ENCODE data around the gene PSD2.

Gene PSD2

GRCh38 chr5:139884734-139885133 lies 89.1 kb downstream of the PSD2 start:
- Histone ChIP-seq H3K4me1 (ENCODE audit: insufficient read depth, insufficient read length) (peaks cover 4% of the 10 kb centered on the region), H3K4me3 (ENCODE audit: insufficient read length, low read depth) (no peak overlapping the region)
- TF ChIP-seq YY1 (IDR thresholded peaks at IDR 0.05; ENCODE audit: insufficient read depth, insufficient read length) (no peak), ZNF274 (IDR thresholded peaks at IDR 0.05; ENCODE audit: low read depth, low read length) (no peak), SUZ12 (IDR thresholded peaks at IDR 0.05; ENCODE audit: extremely low read depth, insufficient read depth, insufficient read length) (no peak)

GRCh38 chr5:139885172-139885856 lies 89.7 kb downstream of the PSD2 start:
- no peaks in the 10 kb centered on the region for H3K36me3 ChIP-seq (ENCODE audit: insufficient read depth, insufficient read length, low read length)
- H3K4me3 ChIP-seq (ENCODE audit: insufficient read length, low read depth) = no peak overlapping the region
- DNase-seq (ENCODE audit: low read depth, low spot score) = no peak
- peaks cover 1% of the 10 kb centered on the region for H3K4me1 ChIP-seq (ENCODE audit: insufficient read depth, insufficient read length)
- no peak overlapping the region for H3K9ac ChIP-seq (ENCODE audit: insufficient read length, low read depth)
- no peaks in the 10 kb centered on the region for H3K27me3 ChIP-seq (ENCODE audit: insufficient read depth, insufficient read length)
- H3K9me3 ChIP-seq (ENCODE audit: insufficient read depth, low read length) = no peaks in the 10 kb centered on the region
- TF ChIP-seq ZNF274 (IDR thresholded peaks at IDR 0.05; ENCODE audit: low read depth, low read length) (no peak), SUZ12 (IDR thresholded peaks at IDR 0.05; ENCODE audit: extremely low read depth, insufficient read depth, insufficient read length) (no peak), YY1 (IDR thresholded peaks at IDR 0.05; ENCODE audit: insufficient read depth, insufficient read length) (no peak)

More at GRCh38 chr5:139884734-139885133, 89.1 kb downstream of the PSD2 start:
- DNase-seq (ENCODE audit: low read depth, low spot score) = no peak
- Histone ChIP-seq H3K9me3 (ENCODE audit: insufficient read depth, low read length) (no peaks in the 10 kb centered on the region), H3K36me3 (ENCODE audit: insufficient read depth, insufficient read length, low read length) (no peaks in the 10 kb centered on the region), H3K27me3 (ENCODE audit: insufficient read depth, insufficient read length) (no peaks in the 10 kb centered on the region), H3K9ac (ENCODE audit: insufficient read length, low read depth) (no peak overlapping the region)

GRCh38 chr5:139885857-139886208 lies 90.2 kb downstream of the PSD2 start:
- no peaks in the 10 kb centered on the region for H3K4me1 ChIP-seq (ENCODE audit: insufficient read depth, insufficient read length)
- no peaks in the 10 kb centered on the region for H3K36me3 ChIP-seq (ENCODE audit: insufficient read depth, insufficient read length, low read length)
- no peaks in the 10 kb centered on the region for H3K9me3 ChIP-seq (ENCODE audit: insufficient read depth, low read length)
- no peak for TF ChIP-seq SUZ12 (IDR thresholded peaks at IDR 0.05; ENCODE audit: extremely low read depth, insufficient read depth, insufficient read length)
- no peak for TF ChIP-seq YY1 (IDR thresholded peaks at IDR 0.05; ENCODE audit: insufficient read depth, insufficient read length)
- TF ChIP-seq ZNF274 (IDR thresholded peaks at IDR 0.05; ENCODE audit: low read depth, low read length) = no peak
- H3K27me3 ChIP-seq (ENCODE audit: insufficient read depth, insufficient read length) = no peaks in the 10 kb centered on the region
- H3K9ac ChIP-seq (ENCODE audit: insufficient read length, low read depth) = no peak overlapping the region
- no peak overlapping the region for H3K4me3 ChIP-seq (ENCODE audit: insufficient read length, low read depth)
- DNase-seq (ENCODE audit: low read depth, low spot score) = no peak

- TF ChIP-seq SUZ12 (IDR thresholded peaks at IDR 0.05; ENCODE audit: extremely low read depth, insufficient read depth, insufficient read length) (no peak), ZNF274 (IDR thresholded peaks at IDR 0.05; ENCODE audit: low read depth, low read length) (no peak), YY1 (IDR thresholded peaks at IDR 0.05; ENCODE audit: insufficient read depth, insufficient read length) (no peak)
- no peak for DNase-seq (ENCODE audit: low read depth, low spot score)
- no peaks in the 10 kb centered on the region for H3K9me3 ChIP-seq (ENCODE audit: insufficient read depth, low read length)
- H3K36me3 ChIP-seq (ENCODE audit: insufficient read depth, insufficient read length, low read length) = no peaks in the 10 kb centered on the region
- H3K4me3 ChIP-seq (ENCODE audit: insufficient read length, low read depth) = no peak overlapping the region
- no peak overlapping the region for H3K9ac ChIP-seq (ENCODE audit: insufficient read length, low read depth)
- H3K27me3 ChIP-seq (ENCODE audit: insufficient read depth, insufficient read length) = no peaks in the 10 kb centered on the region
- no peaks in the 10 kb centered on the region for H3K4me1 ChIP-seq (ENCODE audit: insufficient read depth, insufficient read length)
Observed at GRCh38 chr5:139886213-139886612, 90.6 kb downstream of the PSD2 start.

GRCh38 chr5:139888370-139888769 lies 92.8 kb downstream of the PSD2 start:
- DNase-seq (ENCODE audit: low read depth, low spot score) = no peak
- no peaks in the 10 kb centered on the region for H3K27me3 ChIP-seq (ENCODE audit: insufficient read depth, insufficient read length)

GRCh38 chr5:139889410-139889809 lies 93.8 kb downstream of the PSD2 start:
- Histone ChIP-seq H3K4me1 (ENCODE audit: insufficient read depth, insufficient read length) (no peaks in the 10 kb centered on the region), H3K27me3 (ENCODE audit: insufficient read depth, insufficient read length) (no peaks in the 10 kb centered on the region), H3K36me3 (ENCODE audit: insufficient read depth, insufficient read length, low read length) (no peaks in the 10 kb centered on the region), H3K9ac (ENCODE audit: insufficient read length, low read depth) (no peak overlapping the region), H3K4me3 (ENCODE audit: insufficient read length, low read depth) (no peak overlapping the region), H3K9me3 (ENCODE audit: insufficient read depth, low read length) (no peaks in the 10 kb centered on the region)
- no peak for TF ChIP-seq SUZ12 (IDR thresholded peaks at IDR 0.05; ENCODE audit: extremely low read depth, insufficient read depth, insufficient read length)
- no peak for TF ChIP-seq ZNF274 (IDR thresholded peaks at IDR 0.05; ENCODE audit: low read depth, low read length)
- no peak for TF ChIP-seq YY1 (IDR thresholded peaks at IDR 0.05; ENCODE audit: insufficient read depth, insufficient read length)
- no peak for DNase-seq (ENCODE audit: low read depth, low spot score)

More at GRCh38 chr5:139888370-139888769, 92.8 kb downstream of the PSD2 start:
- no peak overlapping the region for H3K9ac ChIP-seq (ENCODE audit: insufficient read length, low read depth)
- no peaks in the 10 kb centered on the region for H3K36me3 ChIP-seq (ENCODE audit: insufficient read depth, insufficient read length, low read length)
- TF ChIP-seq YY1 (IDR thresholded peaks at IDR 0.05; ENCODE audit: insufficient read depth, insufficient read length) (no peak), SUZ12 (IDR thresholded peaks at IDR 0.05; ENCODE audit: extremely low read depth, insufficient read depth, insufficient read length) (no peak), ZNF274 (IDR thresholded peaks at IDR 0.05; ENCODE audit: low read depth, low read length) (no peak)
- no peak overlapping the region for H3K4me3 ChIP-seq (ENCODE audit: insufficient read length, low read depth)
- H3K4me1 ChIP-seq (ENCODE audit: insufficient read depth, insufficient read length) = no peaks in the 10 kb centered on the region
- no peaks in the 10 kb centered on the region for H3K9me3 ChIP-seq (ENCODE audit: insufficient read depth, low read length)

GRCh38 chr5:139893873-139894272 lies 98.3 kb downstream of the PSD2 start:
- Histone ChIP-seq H3K36me3 (ENCODE audit: insufficient read depth, insufficient read length, low read length) (no peaks in the 10 kb centered on the region), H3K27me3 (ENCODE audit: insufficient read depth, insufficient read length) (peaks cover 5% of the 10 kb centered on the region), H3K4me3 (ENCODE audit: insufficient read length, low read depth) (no peak overlapping the region), H3K4me1 (ENCODE audit: insufficient read depth, insufficient read length) (no peaks in the 10 kb centered on the region), H3K9me3 (ENCODE audit: insufficient read depth, low read length) (no peaks in the 10 kb centered on the region), H3K9ac (ENCODE audit: insufficient read length, low read depth) (no peak overlapping the region)
- TF ChIP-seq ZNF274 (IDR thresholded peaks at IDR 0.05; ENCODE audit: low read depth, low read length) = no peak
- no peak for TF ChIP-seq YY1 (IDR thresholded peaks at IDR 0.05; ENCODE audit: insufficient read depth, insufficient read length)
- TF ChIP-seq SUZ12 (IDR thresholded peaks at IDR 0.05; ENCODE audit: extremely low read depth, insufficient read depth, insufficient read length) = no peak
- DNase-seq (ENCODE audit: low read depth, low spot score) = no peak

All from NT2/D1 (cell line).